ENCODE measurements around the gene USP9X.
"Not testable (repeated sequence)": the region's sequence is repeated elsewhere in the genome, so short reads cannot be mapped to it uniquely, and the experiment has no call there.

USP9X gene

DNA sequence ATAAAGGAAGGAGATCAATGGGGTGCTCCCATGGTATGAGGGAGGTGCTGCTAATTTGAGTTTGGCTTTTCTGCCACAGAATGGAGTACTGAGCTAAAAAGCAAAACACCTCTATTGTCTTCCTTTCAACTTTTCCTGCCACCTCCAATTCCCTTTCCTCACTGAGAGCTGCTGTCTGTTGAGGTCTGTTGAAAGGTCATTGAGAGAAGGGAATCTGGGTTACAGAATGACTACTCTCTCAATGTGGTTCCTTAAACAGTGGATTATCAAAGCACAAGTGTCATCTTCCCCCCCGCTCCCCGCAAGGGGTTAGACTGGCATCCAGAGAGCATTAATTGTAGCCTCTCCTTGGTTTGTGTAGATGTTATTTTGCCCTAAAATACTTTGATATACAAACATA lies 10.7 kb downstream of the USP9X start:
- FAIRE-seq, result no peak
- no peak for TF ChIP-seq POLR2A (IDR thresholded peaks at IDR 0.05; ENCODE audit: low read depth, low read length)
- DNase-seq (ENCODE audit: insufficient read length, low spot score), result no peak

DNA sequence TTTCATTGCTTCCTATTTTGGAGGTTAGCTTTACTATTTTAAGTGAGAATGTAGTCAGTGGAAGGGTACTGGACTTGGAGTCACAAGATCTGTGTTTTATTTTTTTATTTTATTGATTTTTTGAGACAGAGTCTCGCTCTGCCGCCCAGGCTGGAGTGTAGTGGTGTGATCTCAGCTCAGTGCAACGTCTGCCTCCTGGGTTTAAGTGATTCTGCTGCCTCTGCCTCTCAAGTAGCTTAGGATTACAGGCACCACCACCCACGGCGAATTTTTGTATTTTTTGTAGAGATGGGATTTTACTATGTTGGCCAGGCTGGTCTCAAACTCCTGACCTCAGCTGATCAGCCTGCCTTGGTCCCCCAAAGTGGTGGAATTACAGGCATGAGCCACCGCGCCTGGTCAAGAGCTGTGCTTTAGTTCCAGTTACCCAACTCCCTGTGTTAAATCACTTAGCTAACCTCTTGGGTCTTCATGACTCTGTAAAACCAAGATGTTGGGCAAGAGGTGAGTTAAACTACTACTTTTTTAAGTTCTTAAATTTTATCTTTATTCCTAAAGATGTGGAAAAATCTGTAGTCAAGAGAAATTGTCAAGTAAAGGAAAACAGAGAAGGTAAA lies 11.2 kb downstream of the USP9X start:
- DNase-seq (ENCODE audit: insufficient read length, low spot score) (no peak), FAIRE-seq (no peak)
- no peak for TF ChIP-seq POLR2A (IDR thresholded peaks at IDR 0.05; ENCODE audit: low read depth, low read length)

DNA sequence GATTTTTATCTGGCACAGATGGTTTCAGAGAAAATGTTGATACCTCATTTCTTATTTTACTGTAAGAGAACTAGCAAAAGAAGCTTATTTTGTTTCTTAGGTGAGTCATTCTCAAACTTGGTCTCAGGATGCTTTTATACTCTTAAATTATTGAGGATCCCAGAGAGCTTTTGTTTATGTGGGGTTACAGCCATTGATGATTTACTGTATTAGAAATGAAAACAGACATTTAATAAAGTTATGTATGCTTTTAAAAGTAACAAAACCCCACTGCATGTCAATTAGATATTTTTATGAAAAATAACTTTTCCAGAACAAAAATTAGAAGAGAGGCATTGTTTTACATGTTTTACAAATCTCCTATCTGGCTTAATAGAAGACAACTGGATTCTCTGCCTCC lies 12.1 kb downstream of the USP9X start:
- DNase-seq (ENCODE audit: insufficient read length, low spot score) (no peak), FAIRE-seq (no peak)
- TF ChIP-seq POLR2A (IDR thresholded peaks at IDR 0.05; ENCODE audit: low read depth, low read length), result no peak

DNA sequence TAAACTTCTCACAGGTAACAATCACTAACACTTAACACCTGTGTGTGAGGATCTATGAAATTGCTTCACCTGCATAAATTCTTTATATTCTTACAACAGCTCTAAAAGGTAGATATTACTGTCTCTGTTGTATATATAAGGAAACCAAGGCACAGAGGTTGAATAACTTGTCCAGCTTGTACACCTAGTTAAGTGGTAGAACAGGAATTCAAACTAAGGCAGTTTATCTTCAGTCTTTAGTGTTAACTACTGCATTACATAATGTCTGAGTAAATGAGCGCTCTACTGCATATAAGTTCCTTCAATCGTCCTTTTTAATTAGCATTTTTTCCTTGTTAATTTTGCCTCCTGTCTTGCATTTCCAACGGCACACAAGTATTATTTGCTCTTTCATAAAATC lies 15.0 kb downstream of the USP9X start:
- DNase-seq (ENCODE audit: insufficient read length, low spot score) (no peak), FAIRE-seq (no peak)
- TF ChIP-seq POLR2A (IDR thresholded peaks at IDR 0.05; ENCODE audit: low read depth, low read length), result no peak

DNA sequence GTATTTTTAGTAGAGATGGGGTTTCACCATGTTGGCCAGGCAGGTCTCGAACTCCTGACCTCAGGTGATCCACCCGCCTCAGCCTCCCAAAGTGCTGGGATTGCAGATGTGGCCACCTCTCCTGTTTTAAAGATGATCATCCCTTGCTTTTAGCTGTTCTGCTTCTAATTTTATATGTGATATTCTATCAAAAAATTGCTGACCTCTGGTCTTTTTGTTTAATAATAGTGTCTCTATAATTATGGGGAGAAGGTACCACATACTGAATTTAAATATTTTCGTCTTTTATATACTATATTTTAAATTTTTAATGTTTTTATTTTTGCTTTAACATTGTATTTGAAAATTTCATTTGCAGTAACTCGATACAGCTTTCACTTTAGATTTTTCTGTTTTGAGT lies 15.6 kb downstream of the USP9X start:
- DNase-seq (ENCODE audit: insufficient read length, low spot score), result no peak
- no peak for FAIRE-seq
- TF ChIP-seq POLR2A (IDR thresholded peaks at IDR 0.05; ENCODE audit: low read depth, low read length), result no peak

DNA sequence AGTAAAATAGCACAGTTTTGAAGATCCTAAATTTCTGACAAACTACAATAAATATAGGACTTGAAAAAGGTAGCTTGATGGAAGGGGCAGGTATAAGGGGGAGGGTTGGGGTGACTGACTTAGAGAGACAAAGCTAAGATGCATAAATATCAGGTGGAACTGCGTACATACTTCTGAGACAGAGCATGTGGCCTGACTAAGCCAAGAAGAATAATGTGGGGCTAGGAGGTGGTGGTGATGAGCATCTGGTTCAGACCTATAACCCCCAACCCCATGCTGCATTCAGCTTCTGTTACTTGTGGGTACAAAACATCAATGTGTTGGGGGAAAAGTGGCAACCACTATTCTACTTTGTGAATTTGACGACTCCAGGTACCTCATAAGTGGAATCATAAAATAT lies 19.8 kb downstream of the USP9X start:
- DNase-seq (ENCODE audit: insufficient read length, low spot score), result no peak
- no peak for FAIRE-seq
- TF ChIP-seq POLR2A (IDR thresholded peaks at IDR 0.05; ENCODE audit: low read depth, low read length), result no peak

DNA sequence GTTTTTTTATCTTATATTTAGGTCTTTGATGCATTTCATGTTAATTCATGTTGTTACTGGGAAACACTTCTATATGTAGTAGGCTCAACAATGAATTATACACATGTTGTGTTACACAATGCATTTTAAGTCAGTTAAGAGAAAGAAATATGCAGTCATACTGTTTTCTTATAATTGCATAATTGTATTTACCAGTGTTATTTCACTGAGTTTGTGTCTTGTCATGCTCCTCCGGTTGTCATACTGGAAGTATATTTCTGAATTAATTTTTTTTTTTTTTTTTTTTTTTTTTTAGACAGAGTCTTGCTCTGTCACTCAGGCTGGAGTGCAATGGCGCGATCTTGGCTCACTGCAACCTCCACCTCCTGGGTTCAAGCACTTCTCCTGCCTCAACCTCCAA lies 21.0 kb downstream of the USP9X start:
- DNase-seq (ENCODE audit: insufficient read length, low spot score), result not testable (repeated sequence)

DNA sequence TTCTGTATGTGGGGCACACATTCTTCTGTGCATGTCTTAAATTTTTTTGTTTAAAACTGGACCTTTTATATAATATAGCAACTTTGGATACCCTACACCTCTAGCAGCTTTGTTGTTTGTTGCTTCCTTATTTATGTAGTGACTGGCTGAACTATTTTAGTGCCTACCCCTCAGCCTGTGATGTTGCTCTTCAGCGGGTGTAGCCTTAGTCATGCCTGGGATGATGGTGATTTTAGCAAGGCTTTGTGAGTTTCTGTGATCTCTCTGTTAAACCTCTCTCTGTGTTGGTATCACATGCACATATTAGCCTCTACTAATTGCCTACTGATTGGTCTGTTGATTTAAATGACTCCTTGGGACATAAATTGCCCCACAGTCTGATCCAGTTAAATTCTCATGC lies 22.8 kb downstream of the USP9X start:
- no peak for TF ChIP-seq POLR2A (IDR thresholded peaks at IDR 0.05; ENCODE audit: low read depth, low read length)
- DNase-seq (ENCODE audit: insufficient read length, low spot score) (no peak), FAIRE-seq (no peak)

More for the DNA sequence above, 21.0 kb downstream of the USP9X start:
- FAIRE-seq, result not testable (repeated sequence)

DNA sequence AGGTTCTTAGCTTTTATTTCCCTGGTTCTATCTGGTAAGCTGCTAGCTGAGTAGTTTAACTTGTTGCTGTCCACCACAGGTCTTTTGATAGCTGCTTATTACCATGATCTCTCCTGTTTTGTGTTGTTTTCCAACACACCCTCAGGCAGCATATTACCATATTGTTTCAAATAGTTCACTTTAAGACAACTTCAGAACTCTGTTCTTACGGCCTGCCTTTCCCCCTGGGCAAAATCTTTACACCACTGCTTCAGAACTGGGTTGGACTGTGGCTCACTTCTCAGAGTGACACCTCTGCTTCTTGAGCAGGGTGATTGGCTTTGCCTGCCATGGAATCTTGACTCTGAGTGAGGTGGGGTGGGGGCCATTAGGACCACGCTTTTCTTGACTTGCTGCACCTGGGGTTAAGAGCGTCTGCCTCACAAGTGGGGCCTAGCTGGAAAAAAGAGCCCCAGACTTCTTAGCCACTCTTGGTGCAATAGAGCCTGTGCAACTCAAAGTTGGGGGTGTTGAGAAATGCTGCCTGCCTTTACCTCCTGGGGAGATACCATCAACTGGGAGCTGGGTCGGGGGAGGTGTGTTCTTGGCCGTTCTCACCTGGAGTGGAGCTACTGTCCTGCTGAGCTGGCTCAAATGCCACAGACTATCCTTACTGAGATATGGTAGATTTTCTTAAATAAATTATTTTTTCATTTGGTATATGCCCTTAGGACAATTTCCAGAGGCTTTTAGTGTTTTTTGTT lies 23.4 kb downstream of the USP9X start:
- TF ChIP-seq POLR2A (IDR thresholded peaks at IDR 0.05; ENCODE audit: low read depth, low read length), result no peak
- FAIRE-seq, result no peak
- no peak for DNase-seq (ENCODE audit: insufficient read length, low spot score)

DNA sequence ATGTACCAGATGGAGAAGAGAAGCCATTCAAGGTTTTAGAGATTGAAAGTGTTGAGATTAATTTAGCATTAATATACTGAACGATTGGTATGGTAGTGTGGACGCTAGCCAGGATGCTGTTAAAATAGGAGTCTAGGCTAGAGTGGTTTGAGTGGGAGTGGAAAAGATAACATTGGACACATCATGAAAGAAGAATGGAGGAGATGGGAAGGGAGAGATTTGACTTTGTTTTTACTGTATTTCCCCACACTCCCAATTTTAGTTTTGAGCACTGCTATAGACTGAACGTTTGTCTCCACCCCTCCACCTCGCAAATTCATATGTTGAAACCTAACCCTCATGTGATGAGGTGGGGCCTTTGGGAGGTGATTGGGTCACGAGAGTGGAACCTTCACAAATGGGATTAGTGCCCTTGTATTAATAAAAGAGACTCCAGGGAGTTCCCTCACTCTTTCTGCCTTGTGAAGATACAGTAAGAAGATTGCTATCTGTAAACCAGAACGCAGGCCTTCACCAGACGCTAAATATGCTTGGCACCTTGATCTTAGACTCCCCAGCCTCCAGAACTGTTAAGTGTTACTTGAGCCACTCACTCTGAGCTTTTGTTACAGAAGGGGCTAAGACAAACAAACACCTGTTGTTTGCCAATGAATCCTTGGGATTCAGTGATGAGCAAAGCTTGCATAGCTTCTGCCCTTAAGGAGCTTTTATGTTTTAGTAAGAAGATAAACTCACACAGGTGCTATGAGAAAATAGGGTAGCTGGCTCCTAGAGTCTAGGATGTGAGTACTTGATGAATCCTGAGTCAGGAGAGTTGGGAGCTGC lies 25.8 kb downstream of the USP9X start:
- TF ChIP-seq POLR2A (IDR thresholded peaks at IDR 0.05; ENCODE audit: low read depth, low read length), result no peak
- FAIRE-seq (no peak), DNase-seq (ENCODE audit: insufficient read length, low spot score) (no peak)

DNA sequence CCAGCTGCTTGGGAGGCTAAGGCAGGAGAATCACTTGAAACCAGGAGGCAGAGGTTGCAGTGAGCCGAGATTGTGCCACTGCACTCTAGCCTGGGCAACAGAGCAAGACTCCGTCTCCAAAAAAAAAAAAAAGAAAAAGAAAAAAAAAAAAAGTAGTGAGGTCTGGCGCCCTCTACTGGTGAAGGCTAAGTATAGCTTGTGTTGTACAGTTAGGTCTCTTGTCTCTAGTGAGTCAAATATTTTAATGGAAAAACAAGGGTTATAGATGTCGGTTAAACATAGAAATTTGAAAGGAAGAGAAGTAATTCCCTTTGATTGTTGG lies 29.8 kb downstream of the USP9X start:
- not testable (repeated sequence) for DNase-seq (ENCODE audit: insufficient read length, low spot score); FAIRE-seq

DNA sequence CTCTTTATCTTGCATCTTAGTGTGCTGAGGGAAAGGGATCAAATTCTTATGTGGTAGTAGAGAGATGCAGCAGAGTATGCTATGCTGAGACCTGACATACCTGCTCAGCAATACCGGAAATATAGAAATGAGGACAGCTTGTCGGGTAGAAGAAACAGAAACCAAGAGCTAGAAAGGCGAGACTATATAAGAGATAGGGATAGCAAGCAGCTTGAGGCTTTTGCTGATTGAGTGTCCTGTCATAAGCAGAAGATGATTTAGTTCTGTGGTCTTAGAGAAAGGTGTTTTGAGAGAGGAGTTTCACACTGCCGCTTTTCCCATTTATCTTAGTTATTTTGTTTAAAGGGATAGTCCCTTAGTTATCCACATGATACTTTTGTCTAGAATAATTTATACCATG lies 31.7 kb downstream of the USP9X start:
- no peak for TF ChIP-seq POLR2A (IDR thresholded peaks at IDR 0.05; ENCODE audit: low read depth, low read length)
- DNase-seq (ENCODE audit: insufficient read length, low spot score), result no peak
- no peak for FAIRE-seq

DNA sequence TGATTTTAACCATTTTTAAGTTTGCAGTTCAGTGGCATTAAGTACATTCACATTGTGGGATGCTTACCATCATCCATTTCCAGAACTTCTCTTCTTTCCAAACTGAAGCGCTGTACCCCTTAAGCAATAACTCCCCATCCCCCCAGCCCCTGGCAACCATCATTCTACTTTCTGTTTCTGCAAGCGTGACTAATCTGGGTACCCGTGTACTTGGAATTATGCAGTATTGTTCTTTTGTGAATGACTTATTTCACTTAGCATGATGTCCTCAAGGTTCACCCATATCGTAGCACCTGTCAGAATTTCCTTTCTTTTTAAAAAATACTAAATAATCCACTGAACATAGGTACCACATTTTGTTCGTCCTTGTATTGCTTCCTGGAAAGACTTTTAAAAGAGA lies 32.9 kb downstream of the USP9X start:
- no peak for DNase-seq (ENCODE audit: insufficient read length, low spot score)
- no peak for TF ChIP-seq POLR2A (IDR thresholded peaks at IDR 0.05; ENCODE audit: low read depth, low read length)
- FAIRE-seq, result no peak

DNA sequence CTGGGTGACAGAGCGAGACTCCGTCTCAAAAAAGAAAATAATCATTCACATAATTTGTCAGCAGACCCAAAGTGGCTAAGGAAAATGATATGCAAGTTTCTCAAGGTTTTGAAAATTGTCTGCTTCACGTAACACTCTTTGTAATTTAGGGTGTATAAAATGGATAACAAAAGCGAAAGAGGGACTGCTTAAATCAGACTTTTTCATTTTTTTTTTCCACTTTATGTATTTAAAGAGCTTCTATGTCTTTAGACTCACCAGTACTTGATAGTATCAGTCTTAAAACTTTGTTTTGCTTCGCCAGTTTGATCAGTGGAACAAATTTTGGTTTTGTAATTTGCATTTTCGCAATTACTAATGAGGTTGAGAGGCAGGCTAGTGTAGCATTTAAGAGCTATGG lies 34.6 kb downstream of the USP9X start:
- FAIRE-seq (no peak), DNase-seq (ENCODE audit: insufficient read length, low spot score) (no peak)
- no peak for TF ChIP-seq POLR2A (IDR thresholded peaks at IDR 0.05; ENCODE audit: low read depth, low read length)

DNA sequence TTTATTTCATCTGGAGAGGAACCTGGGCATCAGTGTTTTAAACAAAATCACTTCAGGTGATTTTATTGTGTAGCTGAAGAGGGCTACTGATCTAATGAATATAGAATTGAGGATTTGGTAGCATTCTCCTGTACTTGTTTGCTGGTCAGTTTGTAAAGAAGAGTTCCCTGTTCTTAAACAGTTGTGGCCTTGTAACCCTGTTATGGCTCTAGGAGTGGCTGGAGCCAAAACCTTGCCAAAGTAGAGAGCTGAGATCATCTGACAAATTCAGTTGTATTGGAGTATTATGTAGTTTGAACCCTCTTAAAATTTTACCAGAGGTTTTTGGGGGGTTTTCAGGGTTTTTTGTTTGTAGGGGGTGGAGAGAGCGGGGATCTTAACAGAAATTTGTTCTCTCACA lies 36.5 kb downstream of the USP9X start:
- FAIRE-seq (no peak), DNase-seq (ENCODE audit: insufficient read length, low spot score) (no peak)
- TF ChIP-seq POLR2A (IDR thresholded peaks at IDR 0.05; ENCODE audit: low read depth, low read length), result no peak

All from H54 (cell line).